HG02588 (cell line): ENCODE results near the gene LAMC1.

Experiments
- ATAC-seq: cut with Tn5 transposase; IDR thresholded peaks from one replicate; pipeline ENCODE4 v1.9.1; 2021; ENCODE audit warnings: mild to moderate bottlenecking, moderate library complexity; ENCODE audit not compliant: unreplicated experiment

The LAMC1 gene

DNA sequence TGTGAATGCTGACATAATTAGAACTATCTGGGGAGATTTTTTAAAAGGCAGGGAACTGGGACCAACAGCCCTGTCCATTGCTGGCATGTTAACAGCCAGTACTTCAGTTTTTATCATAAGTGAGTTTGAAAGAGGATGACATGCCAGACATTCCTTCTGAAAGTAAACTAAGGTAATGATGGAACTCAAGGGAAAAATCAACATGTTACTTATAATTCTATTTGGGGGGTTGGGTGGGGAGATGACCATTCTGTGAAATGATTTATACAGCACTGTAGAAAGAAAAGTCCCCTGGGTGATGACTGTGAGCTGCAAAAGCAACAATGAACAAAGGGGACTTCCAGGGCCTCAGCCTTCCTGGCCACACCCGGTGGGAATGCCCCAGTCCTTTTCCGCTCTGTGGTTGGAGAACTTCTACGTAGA lies 157.4 kb downstream of the LAMC1 start:
- ATAC-seq: peak; percentile 82

GRCh38 chr1:183185941-183186490 lies 162.8 kb downstream of the LAMC1 start, which contains the start of gene LAMC2:
TSS of gene LAMC2 (plus strand) at chr1:183186264. CDS start at chr1:183186353, 89 bp downstream.
- ATAC-seq: no peak

GRCh38 chr1:183186841-183187240 lies 163.6 kb downstream of the LAMC1 start:
- no peak for ATAC-seq

DNA sequence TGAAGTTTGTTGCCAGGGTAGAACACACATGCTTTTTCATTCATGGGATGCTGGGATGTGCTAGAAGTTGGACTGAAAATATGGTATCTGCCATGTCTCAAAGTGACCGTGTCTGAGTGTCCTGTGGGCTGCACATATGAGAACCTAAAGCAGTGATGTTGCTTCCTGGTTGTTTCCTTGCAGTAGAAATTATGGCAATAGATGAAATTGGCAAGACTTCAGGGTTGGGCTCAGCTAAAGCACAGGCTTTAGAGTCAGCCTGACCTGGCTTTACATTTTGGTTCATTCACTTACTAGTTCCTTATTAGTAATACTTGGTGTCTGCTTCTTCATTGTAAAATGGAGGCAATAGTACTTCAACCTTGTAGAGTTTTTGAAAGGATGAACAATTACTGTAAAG lies 165.0 kb downstream of the LAMC1 start:
- no peak for ATAC-seq

DNA sequence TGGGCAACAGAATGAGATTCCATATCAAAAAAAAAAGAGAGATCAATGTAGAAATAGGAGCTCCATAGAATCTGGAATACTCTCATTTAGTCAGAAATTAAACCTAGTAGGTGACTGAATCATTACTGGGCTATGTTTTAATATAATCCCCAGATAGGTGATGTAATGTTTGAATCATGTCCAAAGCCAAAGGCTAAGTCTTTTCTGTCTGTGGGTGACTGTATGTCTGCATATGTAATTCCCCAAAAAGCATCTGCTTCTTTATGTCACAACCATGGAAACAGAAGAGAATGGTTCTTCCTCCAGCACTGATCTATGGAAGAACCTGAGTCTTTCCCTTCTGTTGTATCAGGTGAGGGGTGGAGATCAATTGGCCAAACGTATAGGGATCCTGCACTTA lies 168.6 kb downstream of the LAMC1 start:
- ATAC-seq: no peak

DNA sequence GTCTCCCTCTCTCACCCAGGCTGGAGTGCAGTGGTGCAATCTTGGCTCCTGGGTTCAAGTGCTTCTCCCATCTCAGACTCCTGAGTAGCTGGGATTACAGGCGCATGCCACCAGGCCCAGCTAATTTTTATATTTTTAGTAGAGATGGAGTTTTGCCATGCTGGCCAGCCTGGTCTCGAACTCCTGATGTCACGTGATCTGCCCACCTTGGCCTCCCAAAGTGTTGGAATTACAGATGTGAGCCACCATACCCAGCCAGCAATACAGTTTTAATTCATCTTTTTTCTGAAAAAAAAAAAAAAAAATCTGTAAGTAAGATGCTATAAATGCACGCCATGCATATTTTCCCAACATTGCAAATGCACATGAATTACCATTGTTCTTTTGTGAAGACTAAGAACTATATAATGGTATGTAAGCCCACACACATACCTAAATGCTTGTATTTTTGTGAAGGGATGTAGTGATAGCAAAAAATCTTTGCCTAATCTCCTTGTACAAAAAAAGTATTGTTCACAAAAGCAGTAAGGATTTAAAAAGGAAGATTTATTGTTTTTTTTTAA lies 170.8 kb downstream of the LAMC1 start:
- ATAC-seq: no peak

- peak; percentile 98 for ATAC-seq
Observed at GRCh38 chr1:183194527-183195141, 171.4 kb downstream of the LAMC1 start.

DNA sequence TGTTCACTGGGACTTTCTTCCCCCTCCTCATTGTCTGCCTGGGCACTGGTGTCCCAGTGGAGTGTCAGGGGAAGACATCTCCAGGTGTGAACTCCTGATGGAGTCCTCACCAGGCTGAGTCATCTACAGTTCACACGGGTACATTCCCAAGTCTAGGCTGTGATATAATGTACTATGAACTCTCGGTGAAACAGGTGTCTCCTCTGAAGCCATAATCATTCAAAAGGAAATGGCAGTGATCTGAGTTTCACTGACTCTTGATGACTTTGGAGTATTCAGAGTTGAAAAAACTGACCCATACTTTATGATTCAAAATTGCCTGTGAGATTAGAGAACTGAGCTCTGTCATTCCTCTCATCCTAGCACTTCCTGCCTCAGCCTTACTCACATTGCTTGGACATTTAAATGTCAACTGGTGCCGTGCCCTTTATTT lies 171.9 kb downstream of the LAMC1 start:
- peak; percentile 26 for ATAC-seq
